HG03139 (cell line): Measurements from ENCODE around the gene BCKDHB.
"Not testable (repeated sequence)": the region's sequence is repeated elsewhere in the genome, so short reads cannot be mapped to it uniquely, and the experiment has no call there.

Source experiments
- ATAC-seq: cut with Tn5 transposase; IDR thresholded peaks from one replicate; pipeline ENCODE4 v1.9.1; 2021; ENCODE audit not compliant: unreplicated experiment

Gene BCKDHB

GRCh38 chr6:80106418-80107235, at the start of gene BCKDHB:
TSS of gene BCKDHB (plus strand) at chr6:80106671. CDS start at chr6:80106694, 23 bp downstream.
- ATAC-seq, result peak; percentile 98

- ATAC-seq, result no peak
Measured at GRCh38 chr6:80060774-80061173, 45.7 kb upstream of the BCKDHB start.

- not testable (repeated sequence) for ATAC-seq
Measured at GRCh38 chr6:80068146-80068545, 38.3 kb upstream of the BCKDHB start.

GRCh38 chr6:80070431-80070830, 36.0 kb upstream of the BCKDHB start:
- not testable (repeated sequence) for ATAC-seq

GRCh38 chr6:80077067-80077466, 29.4 kb upstream of the BCKDHB start:
- no peak for ATAC-seq

- ATAC-seq, result no peak
Measured at GRCh38 chr6:80088637-80089036, 17.8 kb upstream of the BCKDHB start.

GRCh38 chr6:80091506-80091905, 15.0 kb upstream of the BCKDHB start:
- no peak for ATAC-seq

- ATAC-seq, result no peak
Measured at GRCh38 chr6:80094017-80094416, 12.5 kb upstream of the BCKDHB start.

- ATAC-seq, result no peak
Measured at GRCh38 chr6:80095600-80095999, 10.9 kb upstream of the BCKDHB start.

- ATAC-seq, result no peak
Measured at GRCh38 chr6:80098392-80098791, 8.1 kb upstream of the BCKDHB start.

- no peak for ATAC-seq
Measured at GRCh38 chr6:80104520-80104919, 2.0 kb upstream of the BCKDHB start.

GRCh38 chr6:80105972-80106417, 476 bp upstream of the BCKDHB start:
- no peak for ATAC-seq

GRCh38 chr6:80122576-80122975, 16.1 kb downstream of the BCKDHB start:
- ATAC-seq, result not testable (repeated sequence)

GRCh38 chr6:80126657-80127345, 20.3 kb downstream of the BCKDHB start:
- no peak for ATAC-seq

- ATAC-seq, result no peak
Measured at GRCh38 chr6:80129485-80129884, 23.0 kb downstream of the BCKDHB start.

GRCh38 chr6:80133020-80133419, 26.5 kb downstream of the BCKDHB start:
- ATAC-seq, result no peak

- ATAC-seq, result no peak
Measured at GRCh38 chr6:80134065-80134464, 27.6 kb downstream of the BCKDHB start.

GRCh38 chr6:80142586-80142985, 36.1 kb downstream of the BCKDHB start:
- ATAC-seq, result no peak

- no peak for ATAC-seq
Measured at GRCh38 chr6:80143419-80143937, 37.0 kb downstream of the BCKDHB start.

- ATAC-seq, result no peak
Measured at GRCh38 chr6:80144753-80145315, 38.4 kb downstream of the BCKDHB start.

GRCh38 chr6:80145509-80145908, 39.0 kb downstream of the BCKDHB start:
- ATAC-seq, result peak; percentile 74

- ATAC-seq, result no peak
Measured at GRCh38 chr6:80145921-80146320, 39.5 kb downstream of the BCKDHB start.
